Fibroblast of lung (primary cell): ENCODE measurements around the gene TBL1X.

Experiments
- EZH2 ChIP-seq: IDR thresholded peaks from 2 replicates; pipeline ENCODE4 v1.5.1; 2012; ENCODE audit warnings: low read length, control low read depth, mild to moderate bottlenecking; ENCODE audit errors: missing control alignments
- TF ChIP-seq, protein P1 (sequence below), 2 donors: IDR thresholded peaks in 1 of 2; conservative IDR thresholded peaks in 1 of 2; 1 replicate in 1 of 2; 2 replicates in 1 of 2; pipeline ENCODE4 v1.5.1; 2011 to 2012; ENCODE audit warnings: low read length in 2 of 2, control low read depth in 1 of 2, inconsistent platforms in 1 of 2, low read depth in 1 of 2, mild to moderate bottlenecking in 1 of 2

DNA sequence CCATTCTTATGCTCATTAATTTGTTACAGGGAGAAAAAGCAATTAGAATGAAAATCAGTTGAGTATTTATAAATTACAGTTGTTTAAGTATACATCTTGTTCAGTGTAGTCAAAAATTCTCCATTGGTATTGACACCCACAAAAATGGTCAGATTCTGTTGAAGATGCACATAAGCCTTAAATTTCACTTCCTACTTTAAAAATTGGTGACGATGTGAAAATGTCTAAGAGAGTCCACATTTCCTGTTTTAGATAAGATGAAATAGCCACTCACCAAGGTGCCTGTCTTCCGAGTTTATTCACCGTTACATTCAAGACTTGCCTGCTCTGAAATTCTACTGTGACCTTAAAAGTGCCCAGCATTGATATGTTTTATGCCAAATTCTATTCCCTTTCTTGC is 207.1 kb downstream of the TBL1X start:
- TF ChIP-seq, protein P1, sequence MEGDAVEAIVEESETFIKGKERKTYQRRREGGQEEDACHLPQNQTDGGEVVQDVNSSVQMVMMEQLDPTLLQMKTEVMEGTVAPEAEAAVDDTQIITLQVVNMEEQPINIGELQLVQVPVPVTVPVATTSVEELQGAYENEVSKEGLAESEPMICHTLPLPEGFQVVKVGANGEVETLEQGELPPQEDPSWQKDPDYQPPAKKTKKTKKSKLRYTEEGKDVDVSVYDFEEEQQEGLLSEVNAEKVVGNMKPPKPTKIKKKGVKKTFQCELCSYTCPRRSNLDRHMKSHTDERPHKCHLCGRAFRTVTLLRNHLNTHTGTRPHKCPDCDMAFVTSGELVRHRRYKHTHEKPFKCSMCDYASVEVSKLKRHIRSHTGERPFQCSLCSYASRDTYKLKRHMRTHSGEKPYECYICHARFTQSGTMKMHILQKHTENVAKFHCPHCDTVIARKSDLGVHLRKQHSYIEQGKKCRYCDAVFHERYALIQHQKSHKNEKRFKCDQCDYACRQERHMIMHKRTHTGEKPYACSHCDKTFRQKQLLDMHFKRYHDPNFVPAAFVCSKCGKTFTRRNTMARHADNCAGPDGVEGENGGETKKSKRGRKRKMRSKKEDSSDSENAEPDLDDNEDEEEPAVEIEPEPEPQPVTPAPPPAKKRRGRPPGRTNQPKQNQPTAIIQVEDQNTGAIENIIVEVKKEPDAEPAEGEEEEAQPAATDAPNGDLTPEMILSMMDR (conservative IDR thresholded peaks at IDR 0.05 in 1 of 2, IDR thresholded peaks at IDR 0.05 in 1 of 2; ENCODE audit: low read depth in 1 of 2, low read length in 2 of 2): no peak
- TF ChIP-seq EZH2: no peak
